SK-N-SH treated with all-trans-retinoic acid at 6 μM for 48 hours (cell line): Measurements from ENCODE around the gene TBC1D13.

Experiments
- ATAC-seq: fragments of 200-7000 bp; cut with Tn5 transposase; 3 replicates; pipeline ENCODE4 v1.9.1; 2020; ENCODE audit warnings: mild to moderate bottlenecking, moderate library complexity
- BACH2 ChIP-seq: fragments of 250-450 bp; sonication (Bioruptor Pico); IDR thresholded peaks from 2 replicates; pipeline ENCODE4 v1.9.0; 2021; ENCODE audit warnings: mild to moderate bottlenecking, borderline replicate concordance
- CSDC2 ChIP-seq: fragments of 250-450 bp; sonication (Bioruptor Pico); IDR thresholded peaks from 2 replicates; pipeline ENCODE4 v1.5.0; 2020; ENCODE audit warnings: mild to moderate bottlenecking, moderate library complexity
- ESRRG ChIP-seq: fragments of 250-450 bp; sonication (Bioruptor Pico); IDR thresholded peaks from 2 replicates; pipeline ENCODE4 v1.6.1; 2021; ENCODE audit warnings: mild to moderate bottlenecking
- GLIS3 ChIP-seq: fragments of 250-450 bp; sonication (Bioruptor Pico); IDR thresholded peaks from 2 replicates; pipeline ENCODE4 v1.5.0; 2020; ENCODE audit warnings: mild to moderate bottlenecking, moderate library complexity
- OSR1 ChIP-seq: fragments of 250-450 bp; sonication (Bioruptor Pico); IDR thresholded peaks from 2 replicates; pipeline ENCODE4 v1.8.0; 2022; ENCODE audit warnings: moderate library complexity, mild to moderate bottlenecking, inconsistent platforms
- PPARA ChIP-seq: fragments of 250-450 bp; sonication (Bioruptor Pico); IDR thresholded peaks from 2 replicates; pipeline ENCODE4 v1.5.0; 2020; ENCODE audit warnings: mild to moderate bottlenecking, borderline replicate concordance
- RARB ChIP-seq: fragments of 250-450 bp; sonication (Bioruptor Pico); IDR thresholded peaks from 2 replicates; pipeline ENCODE4 v1.8.0; 2021; ENCODE audit warnings: mild to moderate bottlenecking, moderate library complexity
- SNAI2 ChIP-seq: fragments of 250-450 bp; sonication (Bioruptor Pico); IDR thresholded peaks from 2 replicates; pipeline ENCODE4 v1.5.0; 2020; ENCODE audit warnings: mild to moderate bottlenecking, moderate library complexity
- TCF4 ChIP-seq: fragments of 250-450 bp; sonication (Bioruptor Pico); IDR thresholded peaks from 2 replicates; pipeline ENCODE4 v1.8.0; 2021; ENCODE audit warnings: mild to moderate bottlenecking, moderate library complexity, borderline replicate concordance
- TOX ChIP-seq: fragments of 250-450 bp; sonication (Bioruptor Pico); IDR thresholded peaks from 2 replicates; pipeline ENCODE4 v1.8.0; 2021; ENCODE audit warnings: mild to moderate bottlenecking, moderate library complexity, borderline replicate concordance
- TSHZ2 ChIP-seq: fragments of 250-450 bp; sonication (Bioruptor Pico); IDR thresholded peaks from 2 replicates; pipeline ENCODE4 v1.5.0; 2020; ENCODE audit warnings: mild to moderate bottlenecking, moderate library complexity
- ZFP3 ChIP-seq: fragments of 250-450 bp; sonication (Bioruptor Pico); IDR thresholded peaks from 2 replicates; pipeline ENCODE4 v1.5.0; 2020; ENCODE audit warnings: mild to moderate bottlenecking, moderate library complexity
- ZFP30 ChIP-seq: fragments of 450-650 bp; formaldehyde crosslinking; IDR thresholded peaks from 2 replicates; pipeline ENCODE4 v1.5.0; 2022; ENCODE audit warnings: mild to moderate bottlenecking, moderate library complexity
- ZNF565 ChIP-seq: fragments of 450-650 bp; formaldehyde crosslinking; conservative IDR thresholded peaks from 2 replicates; pipeline ENCODE4 v1.5.0; 2020; ENCODE audit warnings: low read depth, mild to moderate bottlenecking, moderate library complexity
- ZNF70 ChIP-seq: fragments of 450-650 bp; formaldehyde crosslinking; IDR thresholded peaks from 2 replicates; pipeline ENCODE4 v1.5.0; 2020; ENCODE audit warnings: mild to moderate bottlenecking, moderate library complexity
- ZNF8 ChIP-seq: fragments of 450-650 bp; formaldehyde crosslinking; IDR thresholded peaks from 2 replicates; pipeline ENCODE4 v1.5.0; 2020; ENCODE audit warnings: mild to moderate bottlenecking, moderate library complexity
- TF ChIP-seq, protein P1 (sequence below): fragments of 250-450 bp; sonication (Bioruptor Pico); IDR thresholded peaks from 2 replicates; pipeline ENCODE4 v1.5.1; 2020; ENCODE audit warnings: low read depth, mild to moderate bottlenecking, moderate library complexity
- TF ChIP-seq, protein P2 (sequence below): fragments of 250-450 bp; sonication (Bioruptor Pico); IDR thresholded peaks from 2 replicates; pipeline ENCODE4 v1.5.1; 2021; ENCODE audit warnings: mild to moderate bottlenecking, moderate library complexity
- TF ChIP-seq, protein P3 (sequence below): fragments of 250-450 bp; sonication (Bioruptor Pico); IDR thresholded peaks from 2 replicates; pipeline ENCODE4 v1.8.0; 2020; ENCODE audit warnings: mild to moderate bottlenecking, moderate library complexity, borderline replicate concordance
- TF ChIP-seq, protein P4 (sequence below): fragments of 250-450 bp; sonication (Bioruptor Pico); IDR thresholded peaks from 2 replicates; pipeline ENCODE4 v1.8.0; 2021; ENCODE audit warnings: low read depth, mild to moderate bottlenecking, moderate library complexity, borderline replicate concordance

TBC1D13 gene

GRCh38 chr9:128762671-128763449 lies 24.2 kb upstream of the TBC1D13 start:
- ATAC-seq = no peak

GRCh38 chr9:128764361-128764760 lies 22.7 kb upstream of the TBC1D13 start:
- ATAC-seq = no peak
- TF ChIP-seq, protein P1, sequence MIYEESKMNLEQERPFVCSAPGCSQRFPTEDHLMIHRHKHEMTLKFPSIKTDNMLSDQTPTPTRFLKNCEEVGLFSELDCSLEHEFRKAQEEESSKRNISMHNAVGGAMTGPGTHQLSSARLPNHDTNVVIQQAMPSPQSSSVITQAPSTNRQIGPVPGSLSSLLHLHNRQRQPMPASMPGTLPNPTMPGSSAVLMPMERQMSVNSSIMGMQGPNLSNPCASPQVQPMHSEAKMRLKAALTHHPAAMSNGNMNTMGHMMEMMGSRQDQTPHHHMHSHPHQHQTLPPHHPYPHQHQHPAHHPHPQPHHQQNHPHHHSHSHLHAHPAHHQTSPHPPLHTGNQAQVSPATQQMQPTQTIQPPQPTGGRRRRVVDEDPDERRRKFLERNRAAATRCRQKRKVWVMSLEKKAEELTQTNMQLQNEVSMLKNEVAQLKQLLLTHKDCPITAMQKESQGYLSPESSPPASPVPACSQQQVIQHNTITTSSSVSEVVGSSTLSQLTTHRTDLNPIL (CRISPR knock-in tag) = no peak
- TF ChIP-seq OSR1 (no peak), ZFP3 (CRISPR knock-in tag) (no peak), TCF4 (CRISPR knock-in tag) (no peak), SNAI2 (CRISPR knock-in tag) (no peak), BACH2 (CRISPR knock-in tag) (no peak), ZNF8 (no peak), ZNF565 (CRISPR knock-in tag) (no peak), CSDC2 (no peak), TOX (CRISPR knock-in tag) (no peak), ZFP30 (CRISPR knock-in tag) (no peak)
- TF ChIP-seq, protein P2, sequence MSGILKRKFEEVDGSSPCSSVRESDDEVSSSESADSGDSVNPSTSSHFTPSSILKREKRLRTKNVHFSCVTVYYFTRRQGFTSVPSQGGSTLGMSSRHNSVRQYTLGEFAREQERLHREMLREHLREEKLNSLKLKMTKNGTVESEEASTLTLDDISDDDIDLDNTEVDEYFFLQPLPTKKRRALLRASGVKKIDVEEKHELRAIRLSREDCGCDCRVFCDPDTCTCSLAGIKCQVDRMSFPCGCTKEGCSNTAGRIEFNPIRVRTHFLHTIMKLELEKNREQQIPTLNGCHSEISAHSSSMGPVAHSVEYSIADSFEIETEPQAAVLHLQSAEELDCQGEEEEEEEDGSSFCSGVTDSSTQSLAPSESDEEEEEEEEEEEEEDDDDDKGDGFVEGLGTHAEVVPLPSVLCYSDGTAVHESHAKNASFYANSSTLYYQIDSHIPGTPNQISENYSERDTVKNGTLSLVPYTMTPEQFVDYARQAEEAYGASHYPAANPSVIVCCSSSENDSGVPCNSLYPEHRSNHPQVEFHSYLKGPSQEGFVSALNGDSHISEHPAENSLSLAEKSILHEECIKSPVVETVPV (CRISPR knock-in tag) = no peak

More at GRCh38 chr9:128762671-128763449, 24.2 kb upstream of the TBC1D13 start:
- TF ChIP-seq TSHZ2 (CRISPR knock-in tag) (no peak), ZNF8 (no peak), RARB (CRISPR knock-in tag) (no peak), ZNF70 (CRISPR knock-in tag) (no peak), OSR1 (no peak), GLIS3 (no peak), BACH2 (CRISPR knock-in tag) (no peak), ZFP3 (CRISPR knock-in tag) (no peak), ESRRG (CRISPR knock-in tag) (no peak), PPARA (CRISPR knock-in tag) (no peak)
- TF ChIP-seq, protein P1 (CRISPR knock-in tag) = no peak
- TF ChIP-seq, protein P3, sequence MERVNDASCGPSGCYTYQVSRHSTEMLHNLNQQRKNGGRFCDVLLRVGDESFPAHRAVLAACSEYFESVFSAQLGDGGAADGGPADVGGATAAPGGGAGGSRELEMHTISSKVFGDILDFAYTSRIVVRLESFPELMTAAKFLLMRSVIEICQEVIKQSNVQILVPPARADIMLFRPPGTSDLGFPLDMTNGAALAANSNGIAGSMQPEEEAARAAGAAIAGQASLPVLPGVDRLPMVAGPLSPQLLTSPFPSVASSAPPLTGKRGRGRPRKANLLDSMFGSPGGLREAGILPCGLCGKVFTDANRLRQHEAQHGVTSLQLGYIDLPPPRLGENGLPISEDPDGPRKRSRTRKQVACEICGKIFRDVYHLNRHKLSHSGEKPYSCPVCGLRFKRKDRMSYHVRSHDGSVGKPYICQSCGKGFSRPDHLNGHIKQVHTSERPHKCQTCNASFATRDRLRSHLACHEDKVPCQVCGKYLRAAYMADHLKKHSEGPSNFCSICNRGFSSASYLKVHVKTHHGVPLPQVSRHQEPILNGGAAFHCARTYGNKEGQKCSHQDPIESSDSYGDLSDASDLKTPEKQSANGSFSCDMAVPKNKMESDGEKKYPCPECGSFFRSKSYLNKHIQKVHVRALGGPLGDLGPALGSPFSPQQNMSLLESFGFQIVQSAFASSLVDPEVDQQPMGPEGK (CRISPR knock-in tag) = no peak
- TF ChIP-seq, protein P4, sequence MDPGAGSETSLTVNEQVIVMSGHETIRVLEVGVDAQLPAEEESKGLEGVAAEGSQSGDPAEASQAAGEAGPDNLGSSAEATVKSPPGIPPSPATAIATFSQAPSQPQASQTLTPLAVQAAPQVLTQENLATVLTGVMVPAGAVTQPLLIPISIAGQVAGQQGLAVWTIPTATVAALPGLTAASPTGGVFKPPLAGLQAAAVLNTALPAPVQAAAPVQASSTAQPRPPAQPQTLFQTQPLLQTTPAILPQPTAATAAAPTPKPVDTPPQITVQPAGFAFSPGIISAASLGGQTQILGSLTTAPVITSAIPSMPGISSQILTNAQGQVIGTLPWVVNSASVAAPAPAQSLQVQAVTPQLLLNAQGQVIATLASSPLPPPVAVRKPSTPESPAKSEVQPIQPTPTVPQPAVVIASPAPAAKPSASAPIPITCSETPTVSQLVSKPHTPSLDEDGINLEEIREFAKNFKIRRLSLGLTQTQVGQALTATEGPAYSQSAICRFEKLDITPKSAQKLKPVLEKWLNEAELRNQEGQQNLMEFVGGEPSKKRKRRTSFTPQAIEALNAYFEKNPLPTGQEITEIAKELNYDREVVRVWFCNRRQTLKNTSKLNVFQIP (CRISPR knock-in tag) = no peak
- TF ChIP-seq, protein P2 (CRISPR knock-in tag) = no peak
